GM15510 (cell line): ENCODE data around the gene PNMA6E.

Experiments used
- POLR2A ChIP-seq: IDR thresholded peaks from 3 replicates; pipeline ENCODE4 v1.6.1; 2011; ENCODE audit warnings: borderline replicate concordance; ENCODE audit not compliant: insufficient read length; ENCODE audit errors: extremely low read depth

The PNMA6E gene

GRCh38 chrX:153420851-153421599, 19.9 kb upstream of the PNMA6E start:
- no peak for TF ChIP-seq POLR2A

GRCh38 chrX:153417637-153418036, 16.5 kb upstream of the PNMA6E start:
- TF ChIP-seq POLR2A = no peak

- TF ChIP-seq POLR2A = no peak
Measured at GRCh38 chrX:153416781-153417450, 15.8 kb upstream of the PNMA6E start.

GRCh38 chrX:153414856-153415510, 13.8 kb upstream of the PNMA6E start:
- TF ChIP-seq POLR2A = no peak

- TF ChIP-seq POLR2A = no peak
Measured at GRCh38 chrX:153413731-153414130, 12.6 kb upstream of the PNMA6E start.

GRCh38 chrX:153412746-153413720, 11.9 kb upstream of the PNMA6E start:
- TF ChIP-seq POLR2A = no peak

- TF ChIP-seq POLR2A = no peak
Measured at GRCh38 chrX:153411988-153412574, 10.9 kb upstream of the PNMA6E start.

GRCh38 chrX:153411255-153411987, 10.3 kb upstream of the PNMA6E start, which contains the start of gene ZFP92:
TSS of gene ZFP92 (plus strand) at chrX:153411472. CDS start at chrX:153418323, 6,851 bp downstream.
- TF ChIP-seq POLR2A = no peak

- TF ChIP-seq POLR2A = no peak
Measured at GRCh38 chrX:153410888-153411254, 9.7 kb upstream of the PNMA6E start.

GRCh38 chrX:153410373-153410772, 9.2 kb upstream of the PNMA6E start:
- TF ChIP-seq POLR2A = no peak

- no peak for TF ChIP-seq POLR2A
Measured at GRCh38 chrX:153409414-153410101, 8.4 kb upstream of the PNMA6E start.

GRCh38 chrX:153408871-153409351, 7.8 kb upstream of the PNMA6E start:
- TF ChIP-seq POLR2A = no peak
